ENCODE data around the gene OLFML3. TPM values are rescaled to one million over a fixed set of nuclear protein-coding genes. Genes with fewer than 3 reads are reported as not detected.

Gene OLFML3
- total and polyA plus RNA-seq, 2 of the 8 experiments (the other 6 are each of a cell fraction or from before 2014, with no cell fraction given) = 56.0 to 72.3 TPM

- Histone ChIP-seq H3K9me3 (ENCODE audit: insufficient read depth in 2 of 2, low read depth in 1 of 2, low read length in 1 of 2) (no peaks in the 10 kb centered on the region), H3K4ac (replicated peaks; ENCODE audit: insufficient read length, low read depth, low read length) (no peak overlapping the region), H3K4me1 (replicated peaks in 1 of 4; ENCODE audit: control insufficient read depth in 3 of 4, insufficient read depth in 4 of 4, low read length in 3 of 4) (peaks cover 0 to 3% (median 0%) of the 10 kb centered on the region in 4 experiments; a peak in 3 of 7 replicates), H2BK120ac (replicated peaks; ENCODE audit: low read depth, low read length) (no peak overlapping the region), H2AK5ac (ENCODE audit: low read depth, low read length) (no peak overlapping the region), H3K23me2 (ENCODE audit: low read depth, low read length) (no peaks in the 10 kb centered on the region), H2BK5ac (ENCODE audit: low read depth, low read length) (no peak overlapping the region), H3K79me2 (ENCODE audit: control insufficient read depth in 1 of 2, insufficient read depth in 2 of 2, low read length in 2 of 2) (peaks cover 15 to 72% of the 10 kb centered on the region in 2 experiments), H3K9ac (replicated peaks in 1 of 4; ENCODE audit: extremely low read depth in 1 of 4, low read depth in 3 of 4, low read length in 3 of 4) (no peak overlapping the region), H3K4me3 (ENCODE audit: extremely low read depth in 1 of 4, insufficient read depth in 2 of 4, low read depth in 3 of 4, low read length in 4 of 4) (no peak overlapping the region), H2BK15ac (ENCODE audit: low read length) (no peak overlapping the region), H3K56ac (replicated peaks; ENCODE audit: insufficient read length, low read depth, low read length) (no peak overlapping the region), H3K23ac (ENCODE audit: insufficient read length) (no peak overlapping the region), H3K18ac (ENCODE audit: extremely low read depth, low read length) (no peak overlapping the region), H3K79me1 (ENCODE audit: low read depth, low read length) (peaks cover 5% of the 10 kb centered on the region), H2BK20ac (ENCODE audit: low read length) (no peak overlapping the region), H4K20me1 (replicated peaks in 1 of 2; ENCODE audit: control insufficient read depth in 1 of 2, insufficient read depth in 2 of 2, low read length in 2 of 2) (peaks cover 1 to 12% of the 10 kb centered on the region in 2 experiments), H3K27me3 (replicated peaks in 1 of 4; ENCODE audit: control insufficient read depth in 3 of 4, extremely low read depth in 1 of 4, insufficient read depth in 3 of 4, low read length in 3 of 4) (no peaks in the 10 kb centered on the region), H3K4me2 (ENCODE audit: insufficient read depth in 1 of 2, low read depth in 2 of 2, low read length in 2 of 2) (no peak overlapping the region), H3K27ac (ENCODE audit: low read depth, low read length) (no peak overlapping the region), H3K36me3 (ENCODE audit: control insufficient read depth in 2 of 4, insufficient read depth in 4 of 4, low read length in 3 of 4) (peaks cover 5 to 22% (median 6%) of the 10 kb centered on the region in 4 experiments), H4K91ac (replicated peaks; ENCODE audit: insufficient read length, low read length) (no peak overlapping the region), H2BK12ac (ENCODE audit: low read depth, low read length) (no peak overlapping the region), H3K14ac (ENCODE audit: insufficient read length) (no peak overlapping the region), H4K5ac (ENCODE audit: insufficient read length, low read depth, low read length) (no peak overlapping the region), H2AFZ (ENCODE audit: low read length) (no peak overlapping the region), H4K8ac (ENCODE audit: extremely low read depth, insufficient read depth, low read length) (no peak overlapping the region)
- WGBS, 2 experiments (ENCODE audit: extremely low coverage in 1 of 2, insufficient coverage in 1 of 2, insufficient read length in 1 of 2, insufficient replicate concordance in 2 of 2, low coverage in 1 of 2, low lambda C conversion rate in 2 of 2, missing lambda C conversion rate in 1 of 2) = 92% methylated on average over 4 of the region's 5 CpGs; no CpG with 5 or more reads in 1 of the 2 experiments
- CTCF ChIA-PET (ENCODE audit: partially characterized antibody) = interaction anchor here (1.6 to 1.9 kb wide), 2 partner anchors 8 to 9 kb away, joined by 4 to 5 read pairs; partner anchors contain the start of gene HIPK1
- DNase-seq (ENCODE audit: low read depth in 1 of 2, low spot score in 2 of 2) (no peak), FAIRE-seq (no peak)
- TF ChIP-seq RBBP5 (IDR thresholded peaks at IDR 0.05; ENCODE audit: borderline replicate concordance, low read depth, low read length) (no peak), KDM5A (IDR thresholded peaks at IDR 0.05; ENCODE audit: low read length) (no peak), GABPA (IDR thresholded peaks at IDR 0.05; ENCODE audit: borderline replicate concordance, insufficient read depth, low read length) (no peak), SUZ12 (IDR thresholded peaks at IDR 0.05; ENCODE audit: low read length) (no peak), EZH2 (IDR thresholded peaks at IDR 0.05; ENCODE audit: low read depth, low read length, severe bottlenecking) (no peak), SP2 (IDR thresholded peaks at IDR 0.05; ENCODE audit: low read length) (no peak), EGR1 (IDR thresholded peaks at IDR 0.05; ENCODE audit: borderline replicate concordance, low read depth, low read length) (no peak), CBX8 (IDR thresholded peaks at IDR 0.05; ENCODE audit: borderline replicate concordance, low read depth, low read length) (no peak), FOSL1 (IDR thresholded peaks at IDR 0.05; ENCODE audit: insufficient read depth, low read depth, low read length) (no peak), MAX (IDR thresholded peaks at IDR 0.05) (no peak), ZNF274 (IDR thresholded peaks at IDR 0.05; ENCODE audit: borderline replicate concordance, extremely low read depth, low read length) (no peak), POU5F1 (IDR thresholded peaks at IDR 0.05; ENCODE audit: low read depth, low read length) (no peak)
- POLR2A ChIA-PET (ENCODE audit: partially characterized antibody) = interaction anchor here (1.0 to 3.7 kb wide), 3 partner anchors 8 to 33 kb away, joined by 4 to 15 read pairs (median 4); partner anchors contain the start of gene DCLRE1B
Observed at GRCh38 chr1:113938192-113938591, 41.1 kb upstream of the OLFML3 start.

All from H1 (cell line).